HCT116 (cell line): Measurements from ENCODE around the gene PAQR4. TPM values are rescaled to one million over a fixed set of nuclear protein-coding genes. Genes with fewer than 3 reads are reported as not detected.
A peak's percentile ranks its signal among the peaks of the same experiment; 100 is the strongest.

Source experiments
- ATAC-seq: fragments of 200-7000 bp; cut with Tn5 transposase; 2 replicates; pipeline ENCODE4 v1.9.1; 2020; ENCODE audit warnings: mild to moderate bottlenecking, moderate library complexity
- BruUV-seq: library from RNA; stranded (reverse); fragments of 400-500 nt; replicated peaks from 2 replicates; lab custom pipeline; 2021; lab: Mats Ljungman, UMichigan
- CTCF ChIA-PET: fragments of 300-600 bp; sonication (Branson Sonifier 250); formaldehyde crosslinking; loops from one replicate; lab custom pipeline; 2021; ENCODE audit warnings: antibody characterized with exemption; lab: Charles Lee
- POLR2A ChIA-PET: fragments of 300-600, 350-600 bp; sonication (Branson Sonifier 250); formaldehyde crosslinking; loops from one replicate; lab custom pipeline; 2021; ENCODE audit warnings: antibody characterized with exemption; lab: Charles Lee
- RAD21 ChIA-PET, 2 experiments: fragments of 300-600 bp; sonication (Branson Sonifier 250); formaldehyde crosslinking; loops; one replicate each; lab custom pipeline; 2023; ENCODE audit warnings: low total read pairs in 2 of 2; ENCODE audit not compliant: uncharacterized antibody in 2 of 2, unreplicated experiment in 2 of 2, low non-redundant PET in 1 of 2; lab: Charles Lee
- DNase-seq: peaks from one replicate; pipeline ENCODE4 v3.0.0-alpha.2; 2010; ENCODE audit warnings: low read depth, low spot score
- H2AFZ ChIP-seq: fragments of 200-600 bp; shearing (Covaris generic), sonication (generic); 2 replicates; pipeline ENCODE4 v1.6.1; 2017; ENCODE audit warnings: low read depth, mixed run types, mixed read lengths, antibody characterized with exemption, low read length; ENCODE audit not compliant: poor library complexity, severe bottlenecking
- H3K27ac ChIP-seq: 2 replicates; pipeline ENCODE4 v1.5.1; 2012; ENCODE audit warnings: low read depth, low read length
- H3K27me3 ChIP-seq: fragments of 200-600 bp; sonication (generic); 2 replicates; pipeline ENCODE4 v1.6.1; 2016; ENCODE audit warnings: mixed run types, low read length, mixed read lengths; ENCODE audit not compliant: insufficient read depth
- H3K36me3 ChIP-seq, 2 experiments: fragments of 200-500 bp in 1 of 2; fragments of 200-600 bp in 1 of 2; sonication (Bioruptor generic) in 1 of 2; sonication (generic) in 1 of 2; 2 replicates each; pipeline versions ENCODE4 v1.5.1 to v1.6.1; 2014 to 2016; ENCODE audit warnings: low read length in 2 of 2, inconsistent platforms in 1 of 2, mixed read lengths in 1 of 2, mixed run types in 1 of 2; ENCODE audit not compliant: insufficient read depth in 2 of 2, control insufficient read depth in 1 of 2
- H3K4me1 ChIP-seq, 2 experiments: fragments of 200-600 bp in 1 of 2; sonication (generic) in 1 of 2; 2 replicates each; pipeline versions ENCODE4 v1.5.1 to v1.6.1; 2012 to 2017; ENCODE audit warnings: low read length in 2 of 2, inconsistent platforms in 1 of 2, mild to moderate bottlenecking in 1 of 2, mixed read lengths in 1 of 2, mixed run types in 1 of 2, moderate library complexity in 1 of 2; ENCODE audit not compliant: insufficient read depth in 2 of 2, control insufficient read depth in 1 of 2
- H3K4me2 ChIP-seq: fragments of 200-600 bp; sonication (generic); 2 replicates; pipeline ENCODE4 v1.6.1; 2017; ENCODE audit warnings: mixed run types, low read length, mixed read lengths
- H3K4me3 ChIP-seq, 2 experiments: fragments of 200-600 bp in 1 of 2; sonication (generic) in 1 of 2; replicated peaks in 1 of 2; 2 replicates each; pipeline ENCODE4 v1.5.1; 2011 to 2016; ENCODE audit warnings: low read length in 2 of 2, control low read depth in 1 of 2, low read depth in 1 of 2, mild to moderate bottlenecking in 1 of 2, mixed read lengths in 1 of 2, mixed run types in 1 of 2
- H3K79me2 ChIP-seq: fragments of 200-600 bp; sonication (generic); 2 replicates; pipeline ENCODE4 v1.6.1; 2017; ENCODE audit warnings: mild to moderate bottlenecking, mixed run types, low read length, moderate library complexity, mixed read lengths; ENCODE audit not compliant: insufficient read depth
- H3K9ac ChIP-seq: fragments of 200-600 bp; sonication (generic); 2 replicates; pipeline ENCODE4 v1.6.1; 2016; ENCODE audit warnings: low read length, mixed read lengths
- H3K9me2 ChIP-seq: fragments of 200-600 bp; sonication (generic), shearing (Covaris generic); 2 replicates; pipeline ENCODE4 v1.6.1; 2017; ENCODE audit warnings: mixed run types, mild to moderate bottlenecking, moderate library complexity; ENCODE audit not compliant: insufficient read depth
- H3K9me3 ChIP-seq, 2 experiments: fragments of 200-500 bp in 1 of 2; fragments of 200-600 bp in 1 of 2; sonication (Bioruptor generic) in 1 of 2; sonication (generic) in 1 of 2; 2 replicates each; pipeline ENCODE4 v1.6.1; 2014 to 2017; ENCODE audit warnings: low read length in 2 of 2, mixed read lengths in 2 of 2, inconsistent platforms in 1 of 2, low read depth in 1 of 2, mild to moderate bottlenecking in 1 of 2, mixed run types in 1 of 2, moderate library complexity in 1 of 2; ENCODE audit not compliant: control insufficient read depth in 1 of 2, insufficient read depth in 1 of 2
- H4K20me1 ChIP-seq: fragments of 200-600 bp; sonication (generic), shearing (Covaris generic); 2 replicates; pipeline ENCODE4 v1.6.1; 2017; ENCODE audit warnings: mixed run types, mild to moderate bottlenecking, moderate library complexity; ENCODE audit not compliant: insufficient read depth
- ATF3 ChIP-seq: IDR thresholded peaks from 2 replicates; pipeline ENCODE4 v1.6.1; 2012
- CBX3 ChIP-seq: IDR thresholded peaks from 2 replicates; pipeline ENCODE4 v1.6.1; 2012; ENCODE audit warnings: low read depth
- FOSL1 ChIP-seq: IDR thresholded peaks from 2 replicates; pipeline ENCODE4 v1.6.1; 2012; ENCODE audit warnings: low read depth
- JUND ChIP-seq: IDR thresholded peaks from 2 replicates; pipeline ENCODE4 v1.6.1; 2012
- MAX ChIP-seq: IDR thresholded peaks from 2 replicates; pipeline ENCODE4 v1.6.1; 2012
- POLR2A ChIP-seq: IDR thresholded peaks from 2 replicates; pipeline ENCODE4 v1.7.0; 2011; ENCODE audit warnings: borderline replicate concordance; ENCODE audit not compliant: insufficient read depth, insufficient read length; ENCODE audit errors: extremely low read depth
- SIN3A ChIP-seq: IDR thresholded peaks from 2 replicates; pipeline ENCODE4 v1.6.1; 2012; ENCODE audit warnings: low read depth
- TCF7L2 ChIP-seq: IDR thresholded peaks from 2 replicates; pipeline ENCODE4 v1.7.0; 2011; ENCODE audit warnings: borderline replicate concordance, inconsistent platforms; ENCODE audit not compliant: insufficient read depth, insufficient read length; ENCODE audit errors: extremely low read depth
- YY1 ChIP-seq: IDR thresholded peaks from 2 replicates; pipeline ENCODE4 v1.6.1; 2011; ENCODE audit warnings: low read length, low read depth, moderate library complexity, mild to moderate bottlenecking; ENCODE audit not compliant: insufficient replicate concordance; ENCODE audit errors: extremely low read depth
- intact Hi-C: fragments of 100-400 bp; cut with micrococcal nuclease; formaldehyde crosslinking; loops from 2 replicates; pipeline ENCODE4 v1.10.0; 2022
- total RNA-seq: library from RNA; stranded (reverse); gene quantifications from one replicate; pipeline ENCODE4 v1.2.1, GENCODE V29; 2021; ENCODE audit not compliant: unreplicated experiment

PAQR4 gene
- total RNA-seq, 1 experiment from 2014 or later: 45.6 TPM

- TF ChIP-seq TCF7L2: peak; percentile 26
- no peak for TF ChIP-seq CBX3
- no peak for TF ChIP-seq YY1
- TF ChIP-seq JUND: no peak
- no peak for TF ChIP-seq POLR2A
- no peak for TF ChIP-seq ATF3
- TF ChIP-seq SIN3A: no peak
- no peak for TF ChIP-seq FOSL1
- no peak for TF ChIP-seq MAX
These were observed 40.6 kb downstream of the PAQR4 start (continued) for GRCh38 chr16:3009568-3010390.

- intact Hi-C loops: no loop called here
- ChIA-PET POLR2A (interaction anchor here (0.6 to 11.4 kb wide), 3 partner anchors 11 to 291 kb away, joined by 4 to 188 read pairs (median 4); partner anchors contain the start of genes CLDN6, HCFC1R1, PRSS27 and THOC6), RAD21 (no interaction called here), CTCF (interaction anchor here (1.0 to 2.1 kb wide), 5 partner anchors 10 to 21 kb away, joined by 3 to 12 read pairs (median 6); partner anchors contain the start of genes HCFC1R1, THOC6 and TNFRSF12A)
- Histone ChIP-seq H3K4me2 (peak overlapping the region; percentile 84), H3K4me3 (peak overlapping the region in 1 of 2 experiments; percentile 46; a peak in 1 of 4 replicates), H3K9me3 (no peaks in the 10 kb centered on the region), H3K27me3 (no peaks in the 10 kb centered on the region), H3K36me3 (no peaks in the 10 kb centered on the region), H3K9ac (peak overlapping the region; percentile 64; the same call in 1 of the 2 replicates), H3K4me1 (peaks cover 65 to 98% of the 10 kb centered on the region in 2 experiments), H3K9me2 (no peaks in the 10 kb centered on the region), H2AFZ (no peak overlapping the region), H3K79me2 (no peaks in the 10 kb centered on the region), H4K20me1 (no peaks in the 10 kb centered on the region), H3K27ac (peak overlapping the region; percentile 76)
- no peak for TF ChIP-seq JUND
- no TSS peak for BruUV-seq
- DNase-seq (no peak), ATAC-seq (no peak)
These were observed 41.4 kb downstream of the PAQR4 start for GRCh38 chr16:3010510-3010909.
